Measurements from ENCODE around the gene ZNF415. TPM values are rescaled to one million over a fixed set of nuclear protein-coding genes. Genes with fewer than 3 reads are reported as not detected.

ZNF415 gene
- total RNA-seq, 1 experiment from 2014 or later = 1.3 TPM

- H3K9me3 ChIP-seq (ENCODE audit: low read length) = peaks cover 16% of the 10 kb centered on the region
- no peak for DNase-seq
- no peak overlapping the region for H2AFZ ChIP-seq (ENCODE audit: low read length)
- H3F3A ChIP-seq (ENCODE audit: low read length, unreplicated experiment) = no peaks in the 10 kb centered on the region
- ChIA-PET POLR2A (ENCODE audit: unreplicated experiment) (interaction anchor here (0.6 kb wide), 1 partner anchor 166 kb away, joined by 5 read pairs; no protein-coding TSS in a partner anchor), CTCF (no interaction called here)
- H3K4me1 ChIP-seq (ENCODE audit: insufficient read depth, low read length) = 0 out of 2 replicates have a peak, but pooled peaks cover 10% of the 10 kb centered on the region
- H3K4me3 ChIP-seq (ENCODE audit: low read length) = peak overlapping the region; percentile 78; the same call in 1 of the 2 replicates
- H3K27ac ChIP-seq (ENCODE audit: low read length) = no peak overlapping the region
- TF ChIP-seq CTCF (conservative IDR thresholded peaks at IDR 0.05; ENCODE audit: low read depth, low read length) = no peak
- TF ChIP-seq EZH2phosphoT487 (IDR thresholded peaks at IDR 0.05; ENCODE audit: borderline replicate concordance, low read length) = no peak
- no peak for TF ChIP-seq EZH2 (IDR thresholded peaks at IDR 0.05; ENCODE audit: low read length, unreplicated experiment)
- no peaks in the 10 kb centered on the region for H4K20me1 ChIP-seq (ENCODE audit: low read length)
- no peak overlapping the region for H3K9ac ChIP-seq (ENCODE audit: low read length)
- H3K79me2 ChIP-seq (ENCODE audit: low read length) = peaks cover 16% of the 10 kb centered on the region
- no peaks in the 10 kb centered on the region for H3K27me3 ChIP-seq (ENCODE audit: low read length)
- peaks cover 19% of the 10 kb centered on the region for H3K36me3 ChIP-seq (ENCODE audit: low read depth, low read length)
- H3K9me2 ChIP-seq (replicated peaks; ENCODE audit: low read length) = no peaks in the 10 kb centered on the region
- H3K4me2 ChIP-seq (ENCODE audit: low read length) = peak overlapping the region; percentile 93; the same call in 1 of the 2 replicates
- BruUV-seq (replicated peaks) = no TSS peak
- ATAC-seq = no peak
- intact Hi-C loops (cut with micrococcal nuclease) = no loop called here
These were observed 24.1 kb upstream of the ZNF415 start for GRCh38 chr19:53156850-53157249.

DNA sequence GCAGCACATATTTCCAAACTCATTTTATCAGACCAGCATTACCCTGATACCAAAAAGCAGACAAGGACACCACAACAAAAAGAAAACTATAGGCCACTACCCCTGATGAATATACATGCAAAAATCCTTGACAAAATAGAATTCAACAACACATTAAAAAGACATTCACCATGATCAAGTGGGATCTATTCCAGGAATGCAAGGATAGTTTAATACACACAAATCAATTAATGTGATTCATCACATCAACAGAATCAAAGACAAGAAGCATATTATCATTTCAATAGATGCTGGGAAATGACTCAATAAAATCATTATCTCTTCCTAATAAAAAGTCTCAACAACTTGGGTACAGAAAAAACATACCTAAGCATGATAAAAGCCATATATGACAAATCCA is 14.9 kb upstream of the ZNF415 start:
- ChIA-PET POLR2A (ENCODE audit: unreplicated experiment) (no interaction called here), CTCF (no interaction called here)
- Histone ChIP-seq H3K79me2 (ENCODE audit: low read length) (no peaks in the 10 kb centered on the region), H3K9me3 (ENCODE audit: low read length) (peaks cover 43% of the 10 kb centered on the region), H3K4me2 (ENCODE audit: low read length) (no peak overlapping the region), H3K9me2 (replicated peaks; ENCODE audit: low read length) (no peaks in the 10 kb centered on the region), H3F3A (ENCODE audit: low read length, unreplicated experiment) (no peaks in the 10 kb centered on the region), H3K9ac (ENCODE audit: low read length) (no peak overlapping the region), H3K36me3 (ENCODE audit: low read depth, low read length) (peaks cover 73% of the 10 kb centered on the region), H3K27ac (ENCODE audit: low read length) (no peak overlapping the region), H4K20me1 (ENCODE audit: low read length) (no peaks in the 10 kb centered on the region), H2AFZ (ENCODE audit: low read length) (no peak overlapping the region), H3K4me1 (ENCODE audit: insufficient read depth, low read length) (no peaks in the 10 kb centered on the region), H3K27me3 (ENCODE audit: low read length) (no peaks in the 10 kb centered on the region), H3K4me3 (ENCODE audit: low read length) (no peak overlapping the region)
- DNase-seq (no peak), ATAC-seq (no peak)
- no peak for TF ChIP-seq CTCF (conservative IDR thresholded peaks at IDR 0.05; ENCODE audit: low read depth, low read length)
- no peak for TF ChIP-seq EZH2phosphoT487 (IDR thresholded peaks at IDR 0.05; ENCODE audit: borderline replicate concordance, low read length)
- no peak for TF ChIP-seq EZH2 (IDR thresholded peaks at IDR 0.05; ENCODE audit: low read length, unreplicated experiment)
- intact Hi-C loops (cut with micrococcal nuclease) = no loop called here
- no TSS peak for BruUV-seq (replicated peaks)

GRCh38 chr19:53140351-53140750 is 7.6 kb upstream of the ZNF415 start:
- Histone ChIP-seq H3K4me2 (ENCODE audit: low read length) (no peak overlapping the region), H3K27ac (ENCODE audit: low read length) (no peak overlapping the region), H3K79me2 (ENCODE audit: low read length) (no peaks in the 10 kb centered on the region), H3K9me2 (replicated peaks; ENCODE audit: low read length) (no peaks in the 10 kb centered on the region), H2AFZ (ENCODE audit: low read length) (no peak overlapping the region), H3K4me3 (ENCODE audit: low read length) (no peak overlapping the region), H3K4me1 (ENCODE audit: insufficient read depth, low read length) (no peaks in the 10 kb centered on the region), H4K20me1 (ENCODE audit: low read length) (no peaks in the 10 kb centered on the region), H3K9me3 (ENCODE audit: low read length) (peaks cover 60% of the 10 kb centered on the region), H3K36me3 (ENCODE audit: low read depth, low read length) (peaks cover 46% of the 10 kb centered on the region), H3K27me3 (ENCODE audit: low read length) (no peaks in the 10 kb centered on the region), H3F3A (ENCODE audit: low read length, unreplicated experiment) (no peaks in the 10 kb centered on the region), H3K9ac (ENCODE audit: low read length) (no peak overlapping the region)
- DNase-seq = no peak
- no peak for ATAC-seq
- POLR2A ChIA-PET (ENCODE audit: unreplicated experiment) = no interaction called here
- no TSS peak for BruUV-seq (replicated peaks)
- no peak for TF ChIP-seq EZH2 (IDR thresholded peaks at IDR 0.05; ENCODE audit: low read length, unreplicated experiment)
- TF ChIP-seq EZH2phosphoT487 (IDR thresholded peaks at IDR 0.05; ENCODE audit: borderline replicate concordance, low read length) = no peak
- TF ChIP-seq CTCF (conservative IDR thresholded peaks at IDR 0.05; ENCODE audit: low read depth, low read length) = no peak
- CTCF ChIA-PET = no interaction called here
- intact Hi-C loops (cut with micrococcal nuclease) = no loop called here

Data from PC-3 (cell line).